Renal cortex interstitium (tissue), 15 donors: ENCODE measurements around the gene WFIKKN1. TPM values are rescaled to one million over a fixed set of nuclear protein-coding genes. Genes with fewer than 3 reads are reported as not detected.

Source experiments
- DNase-seq, 11 donors: peaks; one replicate each; pipeline ENCODE4 v3.0.0-alpha.2; 2013; ENCODE audit warnings: low read depth in 9 of 11, low spot score in 4 of 11; ENCODE audit errors: extremely low read depth in 1 of 11
- long read RNA-seq, 16 experiments: transcript quantifications; one replicate each; lab custom pipeline, GENCODE V29; 2026
- polyA plus RNA-seq, 3 donors: library from polyadenylated mRNA; unstranded; fragments of 120-200 nt; gene quantifications; one replicate each; pipeline ENCODE4 v1.2.1, GENCODE V29; 2013; ENCODE audit not compliant: insufficient read length in 3 of 3

The WFIKKN1 gene, protein sequence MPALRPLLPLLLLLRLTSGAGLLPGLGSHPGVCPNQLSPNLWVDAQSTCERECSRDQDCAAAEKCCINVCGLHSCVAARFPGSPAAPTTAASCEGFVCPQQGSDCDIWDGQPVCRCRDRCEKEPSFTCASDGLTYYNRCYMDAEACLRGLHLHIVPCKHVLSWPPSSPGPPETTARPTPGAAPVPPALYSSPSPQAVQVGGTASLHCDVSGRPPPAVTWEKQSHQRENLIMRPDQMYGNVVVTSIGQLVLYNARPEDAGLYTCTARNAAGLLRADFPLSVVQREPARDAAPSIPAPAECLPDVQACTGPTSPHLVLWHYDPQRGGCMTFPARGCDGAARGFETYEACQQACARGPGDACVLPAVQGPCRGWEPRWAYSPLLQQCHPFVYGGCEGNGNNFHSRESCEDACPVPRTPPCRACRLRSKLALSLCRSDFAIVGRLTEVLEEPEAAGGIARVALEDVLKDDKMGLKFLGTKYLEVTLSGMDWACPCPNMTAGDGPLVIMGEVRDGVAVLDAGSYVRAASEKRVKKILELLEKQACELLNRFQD
- 1 to 10 TPM; 1.3 to 2.0 (median 2.0) TPM for polyA plus RNA-seq
- long read RNA-seq, donor 1, full-length matches to known transcripts: 6 of 6 reads
- long read RNA-seq, donor 1, partial matches to known transcripts: 0 of 6 reads
- long read RNA-seq, donor 1, other reads (novel, unspliced or antisense): 0 of 6 reads
- long read RNA-seq, donor 2, full-length matches to known transcripts: 5 of 5 reads
- long read RNA-seq, donor 2, partial matches to known transcripts: 0 of 5 reads
- long read RNA-seq, donor 2, other reads (novel, unspliced or antisense): 0 of 5 reads
- long read RNA-seq, donor 3, full-length matches to known transcripts: 5 of 5 reads
- long read RNA-seq, donor 3, partial matches to known transcripts: 0 of 5 reads
- long read RNA-seq, donor 3, other reads (novel, unspliced or antisense): 0 of 5 reads
- long read RNA-seq, donor 4, partial matches to known transcripts: 0 of 2 reads
- long read RNA-seq, donor 4, other reads (novel, unspliced or antisense): 0 of 2 reads
- long read RNA-seq, donor 5: 0 reads
- long read RNA-seq, donor 6, full-length matches to known transcripts: 10 of 10 reads
- long read RNA-seq, donor 6, partial matches to known transcripts: 0 of 10 reads
- long read RNA-seq, donor 6, other reads (novel, unspliced or antisense): 0 of 10 reads
- long read RNA-seq, donor 7, full-length matches to known transcripts: 1 of 1 reads
- long read RNA-seq, donor 7, partial matches to known transcripts: 0 of 1 reads
- long read RNA-seq, donor 7, other reads (novel, unspliced or antisense): 0 of 1 reads
- long read RNA-seq, donor 8: 0 reads
- long read RNA-seq, donor 9, full-length matches to known transcripts: 6 of 6 reads
- long read RNA-seq, donor 9, partial matches to known transcripts: 0 of 6 reads
- long read RNA-seq, donor 9, other reads (novel, unspliced or antisense): 0 of 6 reads
- long read RNA-seq, donor 10, full-length matches to known transcripts: 3 of 3 reads
- long read RNA-seq, donor 10, partial matches to known transcripts: 0 of 3 reads
- long read RNA-seq, donor 10, other reads (novel, unspliced or antisense): 0 of 3 reads
- long read RNA-seq, donor 11, full-length matches to known transcripts: 4 of 4 reads
- long read RNA-seq, donor 11, partial matches to known transcripts: 0 of 4 reads
- long read RNA-seq, donor 11, other reads (novel, unspliced or antisense): 0 of 4 reads
- long read RNA-seq, donor 12, full-length matches to known transcripts: 3 of 3 reads
- long read RNA-seq, donor 12, partial matches to known transcripts: 0 of 3 reads
- long read RNA-seq, donor 12, other reads (novel, unspliced or antisense): 0 of 3 reads
- long read RNA-seq, donor 13: 0 reads
- long read RNA-seq, donor 14, full-length matches to known transcripts: 5 of 5 reads
- long read RNA-seq, donor 14, partial matches to known transcripts: 0 of 5 reads
- long read RNA-seq, donor 14, other reads (novel, unspliced or antisense): 0 of 5 reads
- long read RNA-seq, donor 15, full-length matches to known transcripts: 5 of 5 reads
- long read RNA-seq, donor 15, partial matches to known transcripts: 0 of 5 reads
- long read RNA-seq, donor 15, other reads (novel, unspliced or antisense): 0 of 5 reads
- long read RNA-seq, donor 16, full-length matches to known transcripts: 15 of 15 reads
- long read RNA-seq, donor 16, partial matches to known transcripts: 0 of 15 reads
- long read RNA-seq, donor 16, other reads (novel, unspliced or antisense): 0 of 15 reads

- no peak for DNase-seq
Observed at GRCh38 chr16:630815-631405, at the start of gene WFIKKN1. Gene WFIKKN1 (plus strand): TSS chr16:630985. CDS start chr16:631254, 269 bp downstream.

DNA sequence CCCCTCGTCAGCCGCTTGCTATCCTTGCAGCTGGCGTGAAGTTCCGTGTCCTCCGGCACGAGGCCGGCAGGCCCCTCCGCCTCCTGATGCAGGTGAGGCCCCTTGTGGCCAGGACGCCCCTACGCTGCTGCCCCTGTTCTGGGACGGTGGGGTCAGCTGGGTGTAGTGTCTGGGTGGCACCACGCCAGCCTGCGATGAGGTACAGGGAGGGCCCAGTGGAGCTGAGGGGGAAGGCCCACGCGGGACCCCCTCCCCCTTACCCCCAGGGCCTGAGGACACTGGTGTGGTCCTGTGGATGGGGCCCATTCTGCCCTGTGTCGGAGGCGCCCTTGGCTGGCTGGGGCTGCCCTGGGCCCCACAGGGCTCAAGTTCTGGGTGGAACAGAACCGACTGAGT, 48.6 kb upstream of the WFIKKN1 start:
- no peak for DNase-seq

DNA sequence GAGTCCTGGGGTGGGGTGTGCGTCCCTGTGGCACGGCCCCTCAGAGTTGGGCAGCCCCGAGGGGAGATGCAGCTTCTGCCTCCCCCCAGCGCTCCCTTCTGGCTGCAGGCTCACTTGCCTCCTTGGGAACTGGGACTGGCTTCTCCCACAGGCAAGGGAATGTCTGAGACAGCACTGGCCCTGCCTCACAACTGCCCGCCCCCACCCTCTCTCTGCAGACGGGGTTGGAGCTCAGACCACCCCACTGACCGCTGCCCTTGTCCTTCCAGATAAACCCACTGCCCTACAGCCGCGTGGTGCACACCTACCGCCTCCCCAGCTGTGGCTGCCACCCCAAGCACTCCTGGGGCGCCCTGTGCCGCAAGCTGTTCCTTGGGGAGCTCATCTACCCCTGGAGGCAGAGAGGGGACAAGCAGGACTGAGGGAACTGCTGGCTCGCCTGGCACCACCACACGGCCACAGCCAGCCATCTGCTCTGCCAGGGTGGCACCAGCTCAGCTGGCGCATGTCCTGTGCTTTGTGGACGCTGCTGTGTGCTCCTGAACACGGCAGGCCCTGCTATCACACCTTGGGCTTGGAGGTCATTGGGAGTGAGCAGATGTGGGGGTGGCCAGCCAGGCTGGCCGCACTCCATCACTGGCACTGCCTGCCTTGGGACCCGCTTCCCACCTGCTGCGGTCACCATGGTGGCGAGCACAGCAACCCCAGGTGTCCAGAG, 48.0 kb upstream of the WFIKKN1 start:
- DNase-seq: no peak

DNA sequence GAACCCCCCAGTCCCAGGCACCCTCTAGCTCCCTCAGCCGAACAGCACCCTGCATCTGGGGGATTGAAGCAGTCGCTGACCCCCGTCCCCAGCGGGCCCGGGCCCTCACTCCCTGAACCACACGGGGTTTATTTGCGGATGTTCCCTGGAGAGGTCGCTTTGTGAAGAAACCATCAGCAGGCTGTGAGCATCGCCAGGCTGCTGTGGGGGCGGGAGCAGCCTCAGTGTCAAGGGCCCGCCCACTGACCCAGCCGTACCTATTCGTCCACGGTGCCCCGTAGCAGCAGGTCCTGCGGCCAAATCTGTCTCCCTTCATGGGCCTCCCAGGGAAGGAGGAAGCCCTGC, 47.3 kb upstream of the WFIKKN1 start:
- DNase-seq: no peak

DNA sequence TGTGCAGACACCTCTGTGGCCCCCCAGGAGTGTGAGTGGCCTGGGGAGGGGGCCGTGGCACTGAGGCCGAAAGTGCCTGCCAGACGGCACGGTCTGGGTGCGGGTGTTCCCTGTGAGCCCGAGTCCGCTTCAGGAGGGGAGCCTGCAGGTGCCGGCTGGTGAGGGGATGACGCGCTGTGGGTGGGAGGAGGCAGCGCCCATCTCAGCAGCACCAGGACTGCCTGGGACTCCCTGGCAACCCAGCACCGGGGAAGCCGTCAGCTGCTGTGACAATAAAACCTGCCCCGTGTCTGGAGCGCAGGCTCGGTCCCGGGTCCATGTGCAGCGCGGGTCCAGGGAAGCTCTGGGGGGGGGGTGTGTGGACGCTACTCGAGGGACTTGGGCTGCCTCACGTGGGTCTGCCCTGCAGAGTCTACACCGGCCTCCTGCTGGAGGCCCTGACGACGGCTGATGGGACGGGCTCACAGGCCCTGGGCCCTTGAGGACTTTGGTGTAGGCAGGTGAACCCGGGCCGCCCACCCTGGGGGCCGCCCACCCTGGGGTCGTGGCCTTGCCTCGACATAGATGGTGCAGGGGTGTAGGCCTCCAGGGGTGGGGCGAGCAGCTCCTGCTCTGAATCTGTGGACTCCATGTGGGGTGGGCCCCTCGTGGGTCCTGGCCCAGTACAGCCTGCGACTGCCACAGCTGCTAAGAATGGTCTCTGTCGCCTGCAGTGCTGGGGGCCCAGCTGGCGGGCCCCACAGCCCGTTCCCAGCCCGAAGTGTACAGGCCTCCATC, 46.8 kb upstream of the WFIKKN1 start:
- no peak for DNase-seq

DNA sequence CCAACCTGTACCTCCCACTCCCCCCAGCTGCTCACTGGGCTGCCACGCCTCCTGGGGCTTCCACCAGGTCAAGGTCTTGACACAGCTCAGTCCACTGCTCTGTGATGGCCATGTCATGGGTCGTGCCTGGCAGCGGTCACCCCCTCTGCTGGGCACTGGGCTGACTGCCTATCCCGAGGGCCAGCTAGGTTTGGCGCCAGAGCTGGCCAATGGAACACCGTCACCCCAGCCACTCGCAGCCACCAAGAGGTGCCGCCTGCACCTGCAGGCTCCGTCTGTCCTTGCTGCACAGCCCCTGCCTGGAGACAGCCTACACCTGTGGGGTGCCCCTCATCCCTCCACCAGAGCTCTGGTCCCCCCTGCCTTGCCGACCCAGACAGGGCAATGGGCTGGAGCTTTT, 45.4 kb upstream of the WFIKKN1 start:
- no peak for DNase-seq

DNA sequence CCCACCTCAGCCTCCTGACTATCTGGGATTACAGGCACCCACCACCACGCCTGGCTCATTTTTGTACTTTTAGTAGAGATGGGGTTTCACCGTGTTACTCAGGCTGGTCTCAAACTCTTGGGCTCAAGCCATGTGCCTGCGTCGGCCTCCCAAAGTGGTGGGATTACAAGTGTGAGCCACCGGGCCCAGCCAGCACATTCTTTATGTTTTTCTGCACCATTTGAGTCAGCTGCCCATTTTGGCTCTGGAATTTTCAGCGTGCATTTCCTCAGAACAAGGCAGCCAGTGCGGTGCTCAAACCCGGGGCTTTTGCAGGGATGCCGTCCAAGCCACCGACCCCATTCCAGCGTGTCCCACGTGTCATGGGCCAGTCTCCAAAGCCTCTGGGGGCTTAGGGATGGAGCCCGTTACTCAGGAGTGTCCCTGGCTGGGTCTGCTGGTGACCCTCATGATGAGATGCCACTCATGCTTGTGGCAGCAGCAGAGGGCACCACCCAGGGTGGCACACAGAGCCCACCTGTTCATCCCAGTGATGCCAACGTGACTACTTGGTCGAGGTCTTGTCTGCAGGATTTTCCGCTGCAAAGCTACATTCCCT, 44.6 kb upstream of the WFIKKN1 start:
- no peak for DNase-seq

- DNase-seq: no peak
Observed at GRCh38 chr16:586645-587590, 43.9 kb upstream of the WFIKKN1 start.

DNA sequence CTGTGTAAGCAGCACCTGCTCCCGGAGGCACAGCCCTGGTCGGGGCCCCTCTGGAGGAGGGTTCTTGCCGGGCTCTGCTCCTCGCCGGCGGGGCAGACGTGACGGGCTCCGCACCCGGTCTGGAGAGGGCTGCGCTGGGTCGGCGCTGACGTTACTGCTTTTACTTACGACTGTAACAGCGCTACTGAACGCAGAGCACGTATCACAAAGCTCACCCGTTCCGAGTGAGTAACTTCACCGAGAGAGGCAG, 42.2 kb upstream of the WFIKKN1 start:
- DNase-seq: peak in 1 of 11 donors; percentile 50

DNA sequence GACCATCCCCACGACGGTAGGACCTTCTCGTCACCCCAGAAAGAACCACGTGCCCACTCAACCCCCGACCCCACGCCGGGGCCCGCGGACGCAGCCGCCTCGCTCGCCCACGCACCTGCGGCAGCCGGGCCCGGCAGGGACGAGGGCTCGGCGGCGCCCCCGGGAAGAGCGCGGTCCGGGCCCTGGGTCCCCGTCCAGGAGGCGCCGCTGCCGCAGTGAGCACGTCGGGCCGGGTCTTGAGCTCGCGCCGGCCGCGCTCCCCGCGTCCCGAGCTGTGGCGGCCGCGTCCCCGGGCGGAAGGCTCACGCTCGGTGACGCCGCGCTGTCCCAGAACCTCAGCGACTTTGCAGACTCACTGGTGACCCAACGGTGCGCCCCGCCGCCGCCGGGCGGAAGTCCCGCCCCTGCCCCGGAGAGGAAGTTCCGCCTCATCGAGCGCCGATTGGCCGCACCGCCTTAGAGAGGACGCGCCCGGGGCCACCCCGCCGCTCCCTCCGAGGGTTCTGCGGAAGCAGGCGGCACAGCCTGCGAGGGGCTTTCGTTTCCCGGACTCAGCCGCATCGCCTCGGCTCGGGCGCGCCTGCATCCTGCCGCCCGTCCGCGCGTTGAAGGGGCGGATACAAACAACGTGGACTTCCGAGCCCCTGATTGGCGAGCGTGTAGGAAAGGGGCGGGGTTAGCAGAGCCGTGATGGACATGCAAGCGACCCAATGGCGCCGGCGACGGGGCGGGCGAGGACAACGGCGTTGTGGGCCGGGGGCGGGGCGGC, 41.7 kb upstream of the WFIKKN1 start:
- peak; percentile 85 to 97 (median 94) for DNase-seq

DNA sequence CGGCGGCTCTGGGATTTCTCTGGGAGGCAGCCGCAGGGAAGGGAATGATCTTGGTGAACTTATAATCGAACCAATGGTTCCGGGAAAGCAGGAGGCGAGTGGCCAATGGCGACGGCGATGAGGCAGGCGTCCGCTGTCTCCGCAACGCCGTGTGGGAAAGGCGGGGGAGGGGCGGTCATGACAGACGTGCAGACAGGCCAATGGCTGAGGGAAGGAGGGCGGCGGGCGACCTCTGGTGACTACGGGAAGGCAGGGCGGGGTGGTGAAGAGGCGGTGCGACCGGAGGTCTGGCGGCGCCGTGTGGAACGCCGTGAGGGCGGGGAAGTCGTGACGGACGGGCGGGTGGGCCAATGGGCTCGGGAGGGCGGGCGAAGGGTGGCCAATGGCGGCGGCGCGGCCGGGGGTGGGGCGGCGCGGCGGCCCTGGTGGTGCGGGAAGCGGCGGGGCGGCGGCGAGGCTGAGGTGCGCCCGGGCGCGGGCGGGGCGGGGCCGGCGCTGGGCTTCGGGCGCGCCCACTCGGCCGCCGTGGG, 41.1 kb upstream of the WFIKKN1 start, which contains the start of gene RAB40C:
TSS of gene RAB40C (plus strand) at position 409 of the 530 bp plus-strand sequence. CDS start 226 bp downstream, outside the sequence.
- DNase-seq: peak; percentile 90 to 98 (median 96)

DNA sequence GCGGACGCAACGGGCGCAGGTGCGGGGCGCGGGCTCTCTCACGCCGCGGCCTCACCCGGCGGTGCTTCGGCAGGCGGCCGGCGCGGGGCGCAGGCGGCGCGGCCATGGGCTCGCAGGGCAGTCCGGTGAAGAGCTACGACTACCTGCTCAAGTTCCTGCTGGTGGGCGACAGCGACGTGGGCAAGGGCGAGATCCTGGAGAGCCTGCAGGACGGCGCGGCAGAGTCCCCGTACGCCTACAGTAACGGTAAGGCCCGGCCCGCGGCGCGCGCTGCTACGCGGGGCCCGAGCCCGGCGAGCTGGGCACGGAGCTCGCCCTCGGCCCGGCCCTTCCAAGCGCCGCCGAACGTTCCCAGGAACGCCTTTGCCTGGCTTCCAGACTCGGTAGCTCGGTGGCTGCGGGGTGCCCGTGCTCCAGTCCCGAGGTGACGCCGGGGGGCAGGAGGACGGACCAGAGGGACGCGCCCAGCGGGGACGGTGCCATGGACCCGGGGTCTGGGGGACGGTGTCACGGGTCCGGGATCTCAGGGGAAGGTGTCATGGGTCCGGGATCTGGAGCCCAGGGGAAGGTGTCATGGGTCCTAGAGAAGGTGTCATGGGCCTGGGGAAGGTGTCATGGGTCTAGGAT, 40.5 kb upstream of the WFIKKN1 start:
- DNase-seq: no peak

- DNase-seq: no peak
Observed at GRCh38 chr16:590815-591200, 40.0 kb upstream of the WFIKKN1 start.
